Stimulated activated CD8-positive, alpha-beta memory T cell treated with anti-CD3 and anti-CD28 coated beads, Interleukin-4, amount 100 ng/mL, for 4 hours (primary cell): ENCODE measurements around the gene PLEKHA5.
A peak's percentile ranks its signal among the peaks of the same experiment; 100 is the strongest.
"Not testable (repeated sequence)": the region's sequence is repeated elsewhere in the genome, so short reads cannot be mapped to it uniquely, and the experiment has no call there.

ENCODE experiments used
- DNase-seq, 2 donors: peaks; one replicate each; pipeline ENCODE4 v3.0.0-alpha.2; 2020; ENCODE audit warnings: low read depth in 2 of 2, low spot score in 1 of 2

PLEKHA5 gene, protein sequence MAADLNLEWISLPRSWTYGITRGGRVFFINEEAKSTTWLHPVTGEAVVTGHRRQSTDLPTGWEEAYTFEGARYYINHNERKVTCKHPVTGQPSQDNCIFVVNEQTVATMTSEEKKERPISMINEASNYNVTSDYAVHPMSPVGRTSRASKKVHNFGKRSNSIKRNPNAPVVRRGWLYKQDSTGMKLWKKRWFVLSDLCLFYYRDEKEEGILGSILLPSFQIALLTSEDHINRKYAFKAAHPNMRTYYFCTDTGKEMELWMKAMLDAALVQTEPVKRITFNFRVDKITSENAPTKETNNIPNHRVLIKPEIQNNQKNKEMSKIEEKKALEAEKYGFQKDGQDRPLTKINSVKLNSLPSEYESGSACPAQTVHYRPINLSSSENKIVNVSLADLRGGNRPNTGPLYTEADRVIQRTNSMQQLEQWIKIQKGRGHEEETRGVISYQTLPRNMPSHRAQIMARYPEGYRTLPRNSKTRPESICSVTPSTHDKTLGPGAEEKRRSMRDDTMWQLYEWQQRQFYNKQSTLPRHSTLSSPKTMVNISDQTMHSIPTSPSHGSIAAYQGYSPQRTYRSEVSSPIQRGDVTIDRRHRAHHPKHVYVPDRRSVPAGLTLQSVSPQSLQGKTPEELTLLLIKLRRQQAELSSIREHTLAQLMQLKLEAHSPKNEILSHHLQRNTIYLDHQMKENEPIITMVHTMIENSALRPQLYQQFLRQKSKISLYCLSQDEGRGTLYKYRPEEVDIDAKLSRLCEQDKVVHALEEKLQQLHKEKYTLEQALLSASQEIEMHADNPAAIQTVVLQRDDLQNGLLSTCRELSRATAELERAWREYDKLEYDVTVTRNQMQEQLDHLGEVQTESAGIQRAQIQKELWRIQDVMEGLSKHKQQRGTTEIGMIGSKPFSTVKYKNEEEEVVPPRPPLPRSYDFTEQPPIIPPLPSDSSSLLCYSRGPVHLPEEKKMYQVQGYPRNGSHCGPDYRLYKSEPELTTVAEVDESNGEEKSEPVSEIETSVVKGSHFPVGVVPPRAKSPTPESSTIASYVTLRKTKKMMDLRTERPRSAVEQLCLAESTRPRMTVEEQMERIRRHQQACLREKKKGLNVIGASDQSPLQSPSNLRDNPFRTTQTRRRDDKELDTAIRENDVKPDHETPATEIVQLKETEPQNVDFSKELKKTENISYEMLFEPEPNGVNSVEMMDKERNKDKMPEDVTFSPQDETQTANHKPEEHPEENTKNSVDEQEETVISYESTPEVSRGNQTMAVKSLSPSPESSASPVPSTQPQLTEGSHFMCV

DNA sequence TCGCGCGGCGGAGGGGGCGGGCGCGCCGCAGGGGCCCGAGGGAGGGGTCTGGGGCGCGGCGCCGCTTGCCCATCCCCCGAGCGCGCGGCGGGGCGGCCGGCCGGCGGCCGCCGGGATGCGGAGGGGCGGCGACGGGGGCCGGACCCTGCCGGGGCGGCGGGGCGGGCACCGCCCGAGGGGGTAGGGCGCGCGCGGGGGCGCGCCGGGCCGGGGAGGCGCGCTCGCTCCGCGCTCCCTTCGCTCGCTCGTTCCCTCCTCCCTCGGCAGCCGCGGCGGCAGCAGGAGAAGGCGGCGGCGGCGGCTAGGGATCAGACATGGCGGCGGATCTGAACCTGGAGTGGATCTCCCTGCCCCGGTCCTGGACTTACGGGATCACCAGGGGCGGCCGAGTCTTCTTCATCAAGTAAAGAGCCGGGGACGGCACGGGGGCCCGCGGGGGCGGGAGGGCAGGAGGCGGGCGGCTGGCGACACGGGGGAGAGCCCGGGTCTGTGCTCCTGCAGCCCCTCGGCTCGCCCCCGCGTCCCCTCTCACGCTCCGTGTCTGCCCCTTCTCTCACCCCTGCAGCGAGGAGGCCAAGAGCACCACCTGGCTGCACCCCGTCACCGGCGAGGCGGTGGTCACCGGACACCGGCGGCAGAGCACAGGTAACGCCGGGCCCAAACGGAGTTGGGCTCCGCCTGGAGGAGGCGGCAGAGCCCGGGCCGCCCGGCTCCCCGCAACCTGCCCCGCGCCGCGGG is at the start of gene PLEKHA5:
Gene PLEKHA5, plus strand, starts transcription at position 248 of the 738 bp plus-strand sequence. Its CDS starts 67 bp downstream, at position 315.
- peak in 1 of 2 donors; percentile 1 for DNase-seq

DNA sequence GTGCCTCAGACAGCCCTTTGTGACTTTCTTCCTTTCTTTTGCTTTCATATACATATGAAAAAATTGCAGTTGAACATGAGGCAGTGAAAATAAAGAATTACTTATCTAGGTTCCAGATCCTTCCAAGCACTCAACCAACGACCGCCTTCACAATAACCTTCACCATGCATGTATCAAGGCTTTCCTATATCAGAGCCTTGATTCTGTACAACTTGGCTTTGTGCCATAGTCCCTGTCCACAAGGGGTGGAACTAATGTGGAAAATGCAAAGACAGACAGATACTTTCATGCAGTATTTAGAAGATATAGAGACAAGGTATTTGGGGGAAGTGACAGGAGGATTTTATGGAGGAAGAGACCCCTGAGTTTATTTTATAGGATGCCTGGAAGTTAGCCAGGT is 48.6 kb upstream of the PLEKHA5 start:
- no peak for DNase-seq

DNA sequence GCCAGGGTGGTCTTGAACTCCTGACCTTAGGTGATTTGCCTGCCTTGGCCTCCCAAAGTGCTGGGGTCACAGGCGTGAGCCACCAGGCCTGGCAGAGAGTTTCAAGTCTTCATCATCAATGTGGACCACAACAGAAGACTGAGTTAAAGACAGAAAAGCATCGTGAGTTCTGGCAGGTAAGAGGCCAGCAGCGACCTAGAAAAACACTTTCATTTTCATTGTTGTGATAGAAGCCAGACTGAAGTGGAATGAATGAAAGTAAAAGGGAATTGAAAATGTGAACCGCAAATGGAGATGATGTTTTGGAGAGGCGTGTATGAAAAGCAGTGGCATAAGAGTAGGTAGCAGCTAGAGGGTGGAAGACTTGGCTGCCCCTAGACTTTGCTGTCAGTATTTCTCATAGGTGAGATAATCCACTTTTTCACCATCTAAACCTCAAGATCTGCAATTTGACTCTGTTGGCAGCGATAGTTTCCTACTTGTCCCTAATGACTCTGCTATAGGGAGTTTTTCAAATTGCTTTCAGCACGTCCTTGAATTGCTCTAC is 47.1 kb upstream of the PLEKHA5 start:
- DNase-seq = no peak

DNA sequence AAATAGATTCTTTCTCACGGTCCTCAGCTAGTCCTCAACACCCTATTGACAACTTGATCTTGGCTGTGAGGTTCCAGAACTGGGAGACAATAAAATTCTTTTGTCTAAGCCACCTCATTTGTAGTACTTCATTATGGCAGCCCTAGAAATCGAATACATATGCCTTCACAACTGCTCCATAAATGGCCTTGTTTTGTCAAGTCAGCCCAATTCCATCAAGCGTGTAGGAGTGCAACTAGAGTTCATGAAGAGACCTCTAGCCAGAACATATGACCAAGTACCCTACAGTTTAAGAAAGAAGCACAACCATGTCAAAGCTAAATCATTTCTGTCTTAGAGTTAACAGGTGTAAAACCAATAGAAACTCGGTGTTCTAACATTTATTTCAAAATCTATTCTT is 45.0 kb upstream of the PLEKHA5 start:
- DNase-seq = no peak

DNA sequence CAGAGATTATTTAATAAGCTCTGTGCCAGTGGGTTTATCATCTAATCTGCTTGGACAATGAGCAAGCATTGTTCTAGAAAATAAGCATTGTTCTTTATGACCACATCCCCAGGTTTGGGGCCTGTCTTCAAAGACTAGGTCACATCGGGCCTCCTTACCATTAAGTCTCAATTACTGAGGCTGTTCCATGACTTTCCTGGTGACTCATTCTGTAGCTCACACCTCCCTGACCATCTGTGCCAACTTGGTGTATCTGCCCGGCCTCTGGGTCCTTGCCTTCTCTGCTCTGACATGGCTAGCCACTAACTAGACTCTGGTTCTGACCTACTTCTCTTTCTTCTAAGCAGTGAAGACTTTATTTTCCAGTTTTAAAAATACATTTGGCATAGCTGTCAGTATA is 44.4 kb upstream of the PLEKHA5 start:
- DNase-seq = no peak

DNA sequence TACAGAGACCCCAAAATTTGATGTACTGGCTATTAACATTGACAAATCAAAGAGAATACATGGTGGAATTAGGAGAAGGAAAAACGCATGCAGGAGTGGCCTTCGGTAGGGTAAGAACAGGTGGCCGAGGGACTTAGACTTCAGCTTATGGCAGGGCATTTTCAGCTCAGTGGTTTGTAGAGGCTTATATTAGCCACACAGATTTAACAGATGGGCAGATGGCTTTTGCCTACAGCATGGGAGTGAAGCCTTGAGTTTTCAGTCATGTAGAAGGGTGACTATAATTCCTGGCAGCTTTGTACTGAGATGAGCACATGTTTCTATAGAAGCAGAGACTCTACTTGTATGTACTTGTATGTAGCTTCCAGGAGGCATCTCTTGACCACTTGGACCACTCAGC is 40.9 kb upstream of the PLEKHA5 start:
- no peak for DNase-seq

DNA sequence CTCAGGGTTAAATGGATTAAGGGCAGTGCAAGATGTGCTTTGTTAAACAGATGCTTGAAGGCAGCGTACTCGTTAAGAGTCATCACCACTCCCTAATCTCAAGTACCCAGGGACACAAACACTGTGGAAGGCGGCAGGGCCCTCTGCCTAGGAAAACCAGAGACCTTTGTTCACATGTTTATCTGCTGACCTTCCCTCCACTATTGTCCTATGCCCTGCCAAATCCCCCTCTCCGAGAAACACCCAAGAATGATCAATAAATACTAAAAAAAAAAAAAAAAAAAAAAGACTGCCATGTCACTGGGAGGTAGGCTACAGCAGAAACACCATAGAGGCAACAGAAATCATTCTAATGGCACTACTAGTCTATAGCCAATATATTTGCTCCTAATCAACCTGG is 37.1 kb upstream of the PLEKHA5 start:
- not testable (repeated sequence) for DNase-seq

DNA sequence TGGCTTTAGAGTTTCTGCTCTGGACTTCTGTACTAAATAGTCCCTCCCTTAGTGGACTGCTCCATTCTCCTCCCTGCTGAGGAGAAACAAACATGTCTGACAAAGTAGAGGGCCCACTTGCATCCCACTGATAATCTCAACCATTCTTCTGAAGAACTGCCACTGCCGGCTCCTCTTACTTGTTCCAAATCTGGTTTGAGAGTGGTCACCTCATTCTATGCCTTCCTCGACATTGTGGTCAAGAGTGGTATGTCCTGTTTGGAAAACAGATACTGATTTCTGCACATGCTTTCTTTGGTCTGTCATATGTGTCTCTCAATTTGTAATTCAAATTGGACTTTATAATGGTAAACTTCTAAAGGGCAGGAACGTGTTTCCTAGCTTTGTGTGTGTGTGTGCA is 36.3 kb upstream of the PLEKHA5 start:
- DNase-seq = no peak

DNA sequence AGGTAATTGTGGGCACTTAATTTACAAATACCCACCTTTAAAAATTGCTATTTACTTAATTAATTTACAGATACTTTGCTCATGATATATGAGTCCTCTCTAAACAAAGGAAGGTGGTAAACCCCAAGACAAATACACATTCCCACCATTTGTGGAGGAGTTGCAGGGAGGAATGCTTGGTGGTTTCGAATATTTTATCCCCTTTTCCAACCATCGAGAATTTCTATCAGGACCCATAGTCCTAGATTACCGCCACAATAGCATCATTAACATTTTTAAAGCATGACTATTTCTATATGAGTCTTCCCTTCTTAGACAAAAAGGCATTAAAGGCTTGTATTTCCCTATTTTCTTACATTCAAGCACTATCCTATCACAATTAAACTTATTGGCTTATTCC is 34.2 kb upstream of the PLEKHA5 start:
- no peak for DNase-seq

DNA sequence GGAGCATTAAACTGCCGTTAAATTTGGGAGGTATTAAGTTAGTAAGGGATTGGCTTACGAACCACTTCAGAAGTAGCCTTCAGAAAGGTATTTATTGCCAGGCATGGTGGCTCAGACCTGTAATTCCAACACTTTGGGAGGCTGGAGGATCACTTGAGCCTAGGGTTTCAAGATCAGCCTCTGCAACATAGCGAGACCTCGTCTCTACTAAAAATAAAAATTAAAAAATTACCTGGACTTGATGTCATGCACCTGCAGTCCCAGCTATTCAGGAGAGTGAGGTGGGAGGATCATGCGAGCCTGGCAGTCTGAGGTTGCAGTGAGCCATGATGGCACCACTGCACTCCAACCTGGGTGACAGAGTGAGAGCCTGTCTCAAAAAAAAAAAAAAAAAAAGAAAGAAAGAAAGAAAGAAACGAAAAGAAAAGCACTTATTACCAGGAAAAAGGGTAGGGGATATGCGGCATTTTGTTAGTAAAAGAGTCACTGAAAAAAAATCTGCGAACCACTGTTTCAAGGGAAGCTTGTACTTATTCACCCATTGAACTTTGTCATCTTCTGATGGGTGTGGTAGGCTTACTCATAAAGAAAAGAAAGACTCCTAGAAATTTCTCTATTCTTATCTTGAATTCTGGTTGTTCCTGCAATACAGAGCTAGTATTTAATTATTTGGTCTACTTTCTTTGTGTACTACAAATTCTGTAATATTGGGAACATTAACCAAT is 33.6 kb upstream of the PLEKHA5 start:
- DNase-seq = no peak

DNA sequence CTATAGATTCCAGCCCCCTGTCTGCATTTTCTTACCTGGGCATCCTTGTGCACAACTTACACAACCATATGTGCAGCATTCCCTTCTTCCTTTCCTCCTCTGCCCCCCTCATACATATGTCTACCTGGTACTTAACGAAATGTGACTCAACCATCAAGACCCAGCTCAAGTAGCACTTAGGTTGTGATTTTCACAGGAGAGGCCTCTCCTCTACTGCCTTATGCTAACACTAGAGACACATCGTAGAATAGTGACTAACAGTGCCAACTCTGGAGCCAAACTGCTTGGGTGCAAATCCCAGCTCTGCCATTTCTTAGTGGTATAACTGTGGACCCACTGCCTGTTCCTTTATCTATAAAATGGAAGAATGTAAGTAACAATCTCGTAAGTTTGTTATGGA is 24.1 kb upstream of the PLEKHA5 start:
- DNase-seq = no peak

DNA sequence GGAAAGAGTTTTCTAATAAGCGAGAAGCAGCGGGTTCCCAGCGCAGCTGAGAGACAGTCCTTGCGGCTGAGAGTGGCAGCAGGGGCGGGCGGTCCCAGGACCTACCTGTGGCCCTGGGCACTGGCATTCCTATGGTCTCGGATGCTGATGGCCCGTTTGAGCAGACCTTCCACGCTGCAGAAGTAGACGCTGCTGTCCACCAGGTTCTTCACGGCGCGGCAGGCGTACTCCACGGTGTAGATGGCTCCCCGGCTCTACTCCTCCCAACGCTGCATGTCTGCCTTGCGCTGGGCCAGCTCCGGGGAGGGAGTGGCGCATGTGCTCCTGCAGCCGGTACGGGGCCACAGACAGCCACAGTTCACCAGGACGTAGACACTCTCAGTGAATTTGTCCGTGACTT is 21.8 kb upstream of the PLEKHA5 start:
- no peak for DNase-seq

DNA sequence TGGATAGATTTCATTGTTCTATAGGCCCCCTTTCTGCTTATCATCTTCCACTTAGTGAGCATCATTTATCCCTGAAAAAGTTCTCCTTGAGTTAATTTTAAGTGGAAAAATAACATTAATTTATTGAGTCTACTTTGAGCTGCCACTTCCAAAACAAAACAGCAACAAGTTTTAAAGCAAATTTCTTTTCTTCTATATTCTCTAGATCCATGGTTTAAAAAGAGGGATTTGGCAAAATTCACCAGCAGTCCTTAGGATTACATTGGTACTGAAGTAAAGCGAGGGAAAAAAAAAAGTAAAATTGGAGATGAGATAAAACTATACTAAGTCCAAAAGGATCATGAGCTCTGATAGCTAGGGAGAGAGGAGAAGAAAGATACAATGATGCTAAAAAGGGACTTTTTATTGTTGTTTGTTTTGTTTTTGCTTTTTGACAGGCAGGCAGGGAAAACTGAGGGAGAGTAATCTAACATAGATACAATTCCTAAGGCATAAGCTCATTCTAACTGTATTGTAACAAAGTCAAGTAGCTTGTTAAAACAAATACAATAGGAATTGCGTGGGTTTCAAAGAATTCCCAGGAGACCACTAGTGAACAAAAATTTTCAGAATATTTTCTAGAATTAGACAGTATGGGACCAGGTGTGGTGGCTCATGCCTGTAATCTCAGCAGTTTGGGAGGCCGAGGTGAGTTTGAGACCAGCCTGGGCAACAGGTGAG is 19.2 kb upstream of the PLEKHA5 start:
- no peak for DNase-seq

DNA sequence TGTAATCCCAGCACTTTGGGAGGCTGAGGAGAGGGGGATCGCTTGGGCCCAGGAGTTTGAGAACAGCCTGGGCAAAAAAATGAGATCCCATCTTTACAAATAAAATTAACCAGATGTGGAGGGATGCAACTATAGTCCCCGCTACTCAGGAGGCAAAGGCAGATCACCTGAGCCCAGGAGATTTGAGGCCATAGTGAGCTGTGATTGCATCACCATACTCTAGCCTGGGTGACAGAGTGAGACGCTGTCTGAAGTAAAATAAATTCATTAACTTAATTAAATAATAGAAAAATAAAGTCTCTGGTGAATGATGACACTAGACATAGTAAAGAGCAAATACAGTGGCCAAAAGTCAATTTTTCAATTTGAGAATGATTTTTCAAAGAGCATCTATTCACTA is 16.1 kb upstream of the PLEKHA5 start:
- DNase-seq = no peak

DNA sequence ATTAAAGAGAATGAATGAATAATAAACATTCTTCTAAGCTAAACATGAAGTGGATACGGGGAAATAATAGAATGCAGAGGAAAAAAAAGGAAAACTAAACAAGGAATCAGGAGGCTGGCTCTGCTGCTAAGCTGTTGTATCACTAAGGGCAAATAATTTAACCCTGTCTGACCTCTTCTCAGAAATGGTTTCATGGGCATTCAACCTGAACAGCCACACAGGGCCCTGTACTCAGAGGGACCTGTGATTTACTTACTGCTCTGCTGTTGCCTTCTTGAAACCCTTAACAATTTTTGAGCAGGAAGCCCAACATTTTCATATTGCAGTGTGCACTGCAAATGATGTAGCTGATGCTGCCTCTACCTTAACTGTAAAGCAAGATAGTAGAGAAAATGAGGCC is 14.2 kb upstream of the PLEKHA5 start:
- no peak for DNase-seq

DNA sequence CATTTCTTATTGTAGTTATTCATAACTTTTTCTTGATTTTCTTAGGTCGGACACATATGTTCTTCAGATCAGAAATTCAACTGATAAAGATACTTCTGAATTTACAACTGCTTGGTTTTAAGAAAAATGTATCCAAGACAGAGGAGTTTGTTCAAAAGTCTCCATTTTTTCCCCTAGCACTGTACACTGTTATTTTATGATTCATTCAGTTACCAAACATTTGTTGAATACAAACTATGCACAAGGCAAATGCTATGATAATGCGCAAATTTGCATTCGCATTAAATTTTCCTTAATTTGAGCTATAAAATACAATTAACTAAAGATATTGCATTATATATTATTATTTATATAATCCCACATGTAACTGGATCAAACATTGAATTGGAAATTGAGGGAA is 10.1 kb upstream of the PLEKHA5 start:
- no peak for DNase-seq

DNA sequence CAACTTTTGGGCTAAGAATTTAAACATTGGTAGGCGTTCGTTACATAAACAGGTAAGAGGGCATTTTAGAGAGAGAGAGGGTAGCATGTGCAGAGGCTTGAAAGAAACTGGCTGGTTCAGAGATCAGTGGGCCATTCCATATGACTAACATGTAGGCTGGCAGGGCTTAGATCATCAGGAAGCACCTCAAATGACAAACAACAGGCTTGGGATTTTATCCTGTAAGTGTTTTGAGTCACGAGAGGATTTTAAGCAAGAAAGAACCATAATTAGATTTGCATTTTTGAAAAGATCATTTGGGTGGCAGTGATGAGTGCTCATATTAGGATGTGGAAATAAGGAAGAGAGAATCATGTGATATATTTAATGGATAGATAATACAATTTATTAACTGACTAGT is 8.7 kb upstream of the PLEKHA5 start:
- DNase-seq = no peak

DNA sequence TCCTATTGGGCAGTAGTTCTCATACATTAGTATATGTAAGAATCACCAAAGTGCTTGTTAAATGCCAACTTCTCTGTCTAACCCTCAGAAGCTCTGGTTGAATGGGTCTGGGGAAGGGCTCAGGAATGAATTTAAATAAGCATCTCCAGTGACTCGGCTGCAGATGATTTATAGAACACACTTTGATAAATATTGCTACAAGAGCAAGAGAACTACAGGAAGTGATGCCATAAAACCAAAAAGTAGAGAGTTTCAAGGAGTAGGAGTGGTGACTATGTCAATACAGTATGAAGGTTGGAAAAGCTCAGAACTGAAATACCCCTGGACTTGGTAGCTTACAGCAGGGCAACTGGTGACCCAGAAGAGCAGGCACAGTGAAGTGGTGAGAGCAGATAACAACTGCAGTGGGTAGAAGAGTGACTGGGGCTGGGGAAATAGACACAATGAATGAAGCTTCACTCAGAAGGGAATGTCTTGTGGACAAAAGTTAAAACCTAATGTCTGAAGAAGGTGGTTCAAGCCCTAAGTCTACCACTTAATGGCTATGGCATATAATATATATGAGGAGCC is 8.0 kb upstream of the PLEKHA5 start:
- no peak for DNase-seq

DNA sequence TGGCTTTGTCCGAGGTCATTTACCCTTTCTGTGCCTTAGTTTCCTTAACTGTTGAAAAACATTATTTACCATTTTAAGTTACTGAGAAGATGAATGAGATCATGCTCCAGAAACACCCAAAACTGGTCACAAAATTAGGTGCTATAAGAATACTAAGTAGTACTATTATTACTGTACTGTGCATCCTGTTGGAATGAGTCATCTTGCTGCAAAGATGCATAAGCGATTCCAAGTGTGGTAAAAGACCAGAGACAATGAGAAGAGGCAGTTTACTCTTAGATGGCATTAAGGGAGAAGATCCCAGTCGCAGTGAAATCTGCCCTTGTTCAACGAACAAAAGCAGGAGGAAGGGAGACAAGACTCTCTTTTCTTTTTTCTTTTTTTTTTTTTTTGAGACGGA is 4.2 kb upstream of the PLEKHA5 start:
- DNase-seq = no peak
